NCI-H1417 (cell line): ENCODE results near the gene TCAF1.
A peak's percentile ranks its signal among the peaks of the same experiment; 100 is the strongest.
"Not testable (repeated sequence)": the region's sequence is repeated elsewhere in the genome, so short reads cannot be mapped to it uniquely, and the experiment has no call there.

Experiments
- DNase-seq, 3 experiments: peaks; one replicate each; lab custom pipeline; 2025; lab: John Stamatoyannopoulos, UW

The TCAF1 gene

DNA sequence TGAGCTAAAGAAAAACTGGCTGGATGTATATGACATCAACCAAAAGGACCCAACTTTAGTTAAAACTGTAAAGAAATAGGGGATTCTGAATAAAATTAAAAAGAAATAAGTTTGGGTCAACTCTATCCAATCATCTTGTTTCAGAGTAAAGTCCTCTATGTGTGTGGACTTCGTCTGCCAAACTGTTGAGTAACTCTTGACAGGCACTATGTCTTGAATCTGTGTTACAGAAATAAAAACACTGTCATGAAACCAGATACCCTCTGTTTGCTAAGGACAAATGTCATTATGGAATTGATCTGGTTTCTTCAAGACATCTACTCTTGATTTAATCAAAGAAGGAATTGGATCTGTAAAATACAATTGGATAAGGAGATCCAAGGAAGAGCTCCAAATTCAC, 46.5 kb downstream of the TCAF1 start:
- DNase-seq = not testable (repeated sequence)

GRCh38 chr7:143850682-143851081, 51.3 kb downstream of the TCAF1 start:
- DNase-seq = no peak

- no peak for DNase-seq
These were observed 52.0 kb downstream of the TCAF1 start for GRCh38 chr7:143849785-143850479.

- no peak for DNase-seq
These were observed 53.8 kb downstream of the TCAF1 start for GRCh38 chr7:143848192-143848591.

- no peak for DNase-seq
These were observed 55.3 kb downstream of the TCAF1 start for GRCh38 chr7:143846692-143847091.

- DNase-seq = not testable (repeated sequence)
These were observed 60.3 kb downstream of the TCAF1 start for GRCh38 chr7:143841696-143842095.

DNA sequence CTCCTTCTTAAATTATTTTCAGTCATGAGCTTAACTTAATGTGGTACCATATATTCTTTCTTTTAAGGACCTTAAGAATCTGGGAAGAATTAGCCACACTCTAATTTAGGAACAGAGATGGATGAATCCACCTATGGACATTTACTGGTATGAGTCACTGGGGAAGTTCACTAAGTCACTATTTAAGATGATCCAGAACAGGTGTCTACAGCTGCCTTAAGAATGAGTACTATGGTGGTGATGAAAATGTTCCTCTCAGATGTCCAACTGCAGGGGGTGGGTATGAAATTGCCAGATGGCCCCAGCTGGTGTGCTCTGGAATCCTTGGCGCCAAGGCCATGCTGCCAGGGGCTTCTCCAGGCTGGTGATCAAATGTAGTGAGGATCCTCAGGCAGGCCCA, 61.9 kb downstream of the TCAF1 start:
- DNase-seq = not testable (repeated sequence)

- DNase-seq = not testable (repeated sequence)
These were observed 64.8 kb downstream of the TCAF1 start for GRCh38 chr7:143837223-143837622.

DNA sequence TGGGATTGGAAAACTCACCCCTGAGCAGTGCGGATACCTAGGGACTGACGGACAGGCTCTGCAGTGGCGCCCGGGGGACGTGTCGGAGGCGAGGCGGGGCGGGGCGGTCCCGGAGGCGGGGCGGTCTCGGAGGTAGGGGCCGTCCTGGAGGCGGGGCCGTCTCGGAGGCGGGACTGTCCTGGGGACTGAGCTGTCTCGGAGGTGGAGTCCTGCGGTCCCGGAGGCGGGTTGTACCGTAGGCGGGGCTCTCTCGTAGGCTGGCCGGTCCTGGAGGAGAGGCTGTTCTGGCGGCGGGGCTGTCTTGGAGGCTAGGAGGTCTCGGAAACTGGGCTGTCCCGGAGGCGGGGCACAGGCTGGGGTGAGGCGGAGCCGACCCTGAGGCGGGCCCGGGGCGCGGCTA, 65.4 kb downstream of the TCAF1 start:
- peak; percentile 67 to 83 (median 73) for DNase-seq

DNA sequence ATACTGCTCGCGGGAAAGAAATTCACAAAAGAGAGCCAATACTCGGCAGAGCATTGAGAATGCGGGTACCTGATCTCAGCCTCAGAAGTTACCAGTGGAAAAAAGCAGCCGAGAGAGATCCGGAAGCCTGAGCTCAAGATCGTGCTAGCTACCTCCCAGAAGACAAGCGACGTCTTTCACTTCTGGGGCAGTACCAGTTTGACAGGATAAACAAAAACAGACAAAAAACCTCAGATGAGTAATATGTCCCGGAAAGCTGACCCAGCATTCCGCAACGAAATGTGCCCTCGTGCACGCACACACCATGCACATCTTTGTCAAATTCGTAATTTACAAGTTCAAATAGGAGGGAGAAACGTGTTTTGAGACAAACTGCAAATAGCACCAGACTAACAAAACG, 65.9 kb downstream of the TCAF1 start:
- DNase-seq = not testable (repeated sequence)

- DNase-seq = not testable (repeated sequence)
These were observed 75.4 kb downstream of the TCAF1 start for GRCh38 chr7:143826578-143826977.

DNA sequence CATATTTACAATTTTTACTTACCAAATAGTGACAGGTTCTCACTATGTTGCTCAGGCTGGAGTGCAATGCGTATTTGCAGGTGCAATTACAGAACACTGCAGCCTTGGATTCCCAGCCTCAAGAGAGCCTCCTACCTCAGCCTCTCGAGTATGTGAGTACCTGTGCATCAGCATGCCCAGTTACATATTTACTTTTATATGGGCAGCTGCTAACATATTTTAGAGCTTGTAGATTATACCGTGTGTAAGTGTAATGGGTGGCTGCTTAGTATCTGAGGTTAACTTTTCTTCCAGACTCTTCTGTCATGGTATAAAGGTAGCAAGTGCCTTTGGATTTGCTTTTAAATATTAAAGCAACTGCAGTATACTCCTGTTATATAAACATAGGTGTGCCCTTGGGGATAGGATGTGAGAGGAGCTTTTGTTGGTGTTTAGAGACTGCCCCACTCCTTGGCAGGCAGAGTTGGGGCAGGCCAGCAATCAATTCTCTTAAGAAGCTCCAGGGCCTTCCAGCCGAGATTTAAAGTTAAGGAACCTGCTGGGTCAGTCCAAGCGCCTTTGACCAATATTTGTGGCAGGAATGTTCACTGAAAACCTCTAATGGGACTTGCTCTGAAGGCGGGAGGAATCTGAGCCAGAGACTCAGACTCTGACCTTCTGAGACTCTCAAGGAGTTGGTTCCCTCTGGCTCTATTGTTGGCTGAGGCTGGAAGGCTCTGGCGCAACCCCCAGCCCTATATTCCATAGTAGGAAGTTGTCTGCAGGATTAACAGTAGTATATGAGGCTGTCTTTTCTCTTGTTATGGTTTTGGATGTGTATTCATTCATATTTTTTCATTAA, 77.5 kb downstream of the TCAF1 start:
- not testable (repeated sequence) for DNase-seq

DNA sequence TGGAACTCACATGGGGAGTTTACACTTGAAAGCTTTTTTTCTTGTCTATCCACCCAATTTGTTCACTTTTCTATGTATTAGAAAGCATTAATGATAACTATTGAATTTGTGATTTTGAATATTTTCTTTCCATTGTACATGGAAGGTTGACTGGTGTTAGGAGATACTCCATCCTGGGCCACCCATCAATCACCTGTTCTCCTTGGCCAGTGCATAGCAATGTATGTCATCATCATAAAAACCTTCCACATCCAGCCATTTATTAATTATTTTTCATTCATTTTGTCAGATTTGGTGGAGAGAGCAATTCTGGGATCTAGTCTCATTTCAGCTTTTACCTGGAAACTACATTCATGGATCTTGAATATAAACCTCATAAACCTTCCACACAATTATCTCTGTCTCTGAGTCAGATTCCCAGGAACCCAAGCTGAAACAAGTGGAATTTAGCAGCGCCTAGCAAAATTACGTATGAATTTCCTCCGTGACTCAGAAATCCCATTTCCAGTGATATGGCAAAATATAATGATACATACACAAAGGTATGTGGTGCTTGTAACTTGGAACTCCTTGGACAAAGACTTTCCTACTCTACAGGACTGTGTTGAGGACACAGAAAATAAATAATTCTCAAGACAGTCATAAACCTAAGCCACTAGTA, 78.2 kb downstream of the TCAF1 start:
- not testable (repeated sequence) for DNase-seq

DNA sequence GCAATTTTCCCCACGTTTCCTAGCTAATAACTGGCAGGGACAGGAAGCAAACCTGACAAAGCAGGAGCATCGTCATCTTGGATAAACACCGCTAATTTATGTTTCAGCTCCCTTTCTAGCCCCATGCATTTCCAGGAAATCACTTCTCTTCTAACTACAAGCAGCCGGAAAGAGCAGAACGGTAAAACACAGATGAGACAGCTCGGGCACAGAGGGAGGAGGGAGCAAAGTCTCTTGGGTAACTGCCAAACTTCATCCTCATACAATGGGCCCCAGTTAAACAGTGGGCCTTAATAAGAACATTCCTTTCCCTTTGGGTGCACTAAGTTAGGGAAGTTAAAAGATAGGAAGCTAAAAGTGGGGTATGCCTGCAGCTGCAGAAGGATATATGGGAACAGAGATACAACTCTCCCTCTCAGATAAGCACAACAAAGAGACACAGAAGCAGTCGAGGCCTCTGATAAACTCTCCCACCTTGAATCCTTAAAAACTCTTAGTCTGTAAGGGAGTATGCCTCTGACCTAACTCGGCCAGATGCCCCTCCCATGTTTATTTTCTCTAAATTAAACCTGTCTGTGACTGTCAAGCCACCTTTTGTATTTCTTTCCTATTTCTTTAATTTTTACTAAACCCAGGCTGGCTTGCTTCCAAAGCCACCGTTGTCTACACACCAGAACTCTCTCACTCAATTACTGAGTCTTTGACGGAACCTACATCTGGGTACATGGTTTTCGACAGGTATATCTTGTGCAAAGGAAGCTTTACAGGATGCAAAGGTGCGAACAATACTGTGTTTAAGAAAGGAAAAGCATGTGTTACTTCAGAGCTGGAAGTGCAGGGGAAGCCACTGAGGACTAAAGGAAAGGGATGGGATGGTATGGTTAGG, 80.3 kb downstream of the TCAF1 start:
- not testable (repeated sequence) for DNase-seq

DNA sequence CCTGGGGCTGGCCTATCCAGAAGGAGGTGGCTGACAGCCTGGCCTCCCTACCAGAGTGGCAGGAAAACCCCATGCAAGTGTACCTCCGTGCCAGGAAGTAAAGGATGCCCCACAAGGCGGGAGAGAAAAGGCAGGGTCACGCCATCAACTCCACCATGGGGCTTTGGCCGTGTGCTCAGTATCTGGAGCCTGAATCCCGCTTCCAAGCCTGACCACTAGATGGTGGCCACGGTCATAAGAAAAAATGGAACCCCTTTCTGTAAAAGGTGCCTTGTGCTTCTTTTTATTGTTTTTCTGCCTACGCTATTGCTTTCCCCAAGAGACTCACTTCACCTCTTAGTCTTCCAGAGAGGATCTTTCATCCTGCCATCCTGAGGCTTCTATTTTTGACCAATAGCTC, 84.1 kb downstream of the TCAF1 start:
- DNase-seq = not testable (repeated sequence)

DNA sequence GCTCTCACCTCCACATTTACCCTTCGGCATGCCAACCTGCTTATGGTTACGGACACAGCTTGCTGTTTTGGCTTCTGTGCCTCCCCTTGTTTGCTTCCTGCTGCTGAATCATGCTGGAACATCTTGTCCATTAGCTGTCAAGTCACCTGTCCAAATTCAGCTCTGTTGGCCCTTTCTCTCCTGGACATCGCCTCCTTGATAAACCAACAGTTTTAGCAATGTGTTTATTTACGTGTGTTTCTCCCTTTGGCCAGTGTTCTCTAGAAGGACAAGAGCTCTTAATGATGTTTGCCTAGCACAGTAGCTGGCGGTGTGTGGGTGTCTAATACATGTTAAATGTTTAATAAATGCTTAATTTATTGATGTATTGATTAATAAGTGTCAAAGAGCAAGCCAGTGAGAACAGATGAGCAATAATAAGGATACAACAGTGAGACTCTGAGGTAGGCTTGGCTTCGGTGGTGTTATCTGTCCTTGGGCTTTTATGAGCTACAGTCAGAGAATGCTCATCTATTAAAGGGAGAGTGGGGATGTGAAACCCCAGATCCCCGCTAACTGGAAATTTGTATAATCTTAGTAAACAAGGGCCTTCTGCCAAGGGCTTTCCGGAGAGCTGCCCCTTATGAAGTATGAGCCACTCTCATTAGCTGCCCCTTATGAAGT, 85.4 kb downstream of the TCAF1 start:
- not testable (repeated sequence) for DNase-seq

DNA sequence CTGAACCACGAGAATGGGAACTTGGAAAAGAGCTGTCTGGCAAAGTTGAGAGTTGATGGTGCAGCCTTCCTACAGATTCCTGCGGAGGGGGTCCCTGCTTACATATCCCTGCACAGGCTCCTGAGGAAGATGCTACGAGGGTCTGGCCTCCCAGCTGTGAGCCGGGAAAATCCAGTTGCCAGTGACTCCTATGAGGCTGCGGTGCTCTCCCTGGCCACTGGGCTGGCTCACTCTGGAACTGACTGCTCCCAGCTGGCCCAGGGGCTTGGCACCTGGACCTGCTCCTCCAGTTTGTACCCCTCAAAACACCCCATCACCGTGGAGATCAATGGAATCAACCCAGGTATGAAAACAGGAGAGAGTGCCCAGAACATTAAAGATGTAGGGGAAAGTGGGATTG, 91.3 kb downstream of the TCAF1 start:
- DNase-seq = not testable (repeated sequence)

GRCh38 chr7:143806664-143807071, 95.3 kb downstream of the TCAF1 start:
- not testable (repeated sequence) for DNase-seq
